CD14-positive monocyte (primary cell): ENCODE measurements around the gene MYORG. TPM values are rescaled to one million over a fixed set of nuclear protein-coding genes. Genes with fewer than 3 reads are reported as not detected.

Experiments
- DNase-seq, 3 donors: peaks; one replicate each; pipeline ENCODE4 v3.0.0-alpha.2; 2011 to 2022
- H2AFZ ChIP-seq: 2 replicates; pipeline ENCODE4 v1.6.0; 2012; ENCODE audit warnings: mild to moderate bottlenecking, low read depth, low read length, inconsistent platforms; ENCODE audit not compliant: insufficient read depth, poor library complexity, severe bottlenecking
- H3K27ac ChIP-seq, 2 donors: 1 replicate in 1 of 2; 2 replicates in 1 of 2; pipeline ENCODE4 v1.5.1; 2012 to 2013; ENCODE audit warnings: low read length in 2 of 2, control low read depth in 1 of 2, inconsistent platforms in 1 of 2, low read depth in 1 of 2, mild to moderate bottlenecking in 1 of 2
- H3K27me3 ChIP-seq, 2 donors: one replicate each; pipeline versions ENCODE4 v1.6.0 to v1.6.1; 2011 to 2013; ENCODE audit warnings: low read length in 2 of 2; ENCODE audit not compliant: control insufficient read depth in 2 of 2, insufficient read depth in 2 of 2
- H3K36me3 ChIP-seq, 2 donors: replicated peaks in 1 of 2; 1 replicate in 1 of 2; 2 replicates in 1 of 2; pipeline versions ENCODE4 v1.5.1 to v1.6.1; 2012 to 2013; ENCODE audit warnings: low read length in 2 of 2, control low read depth in 1 of 2, inconsistent platforms in 1 of 2, mild to moderate bottlenecking in 1 of 2; ENCODE audit not compliant: insufficient read depth in 2 of 2, control insufficient read depth in 1 of 2
- H3K4me1 ChIP-seq, 2 donors: 1 replicate in 1 of 2; 2 replicates in 1 of 2; pipeline versions ENCODE4 v1.5.1 to v1.6.1; 2012 to 2013; ENCODE audit warnings: low read length in 2 of 2, control low read depth in 1 of 2, inconsistent platforms in 1 of 2, mild to moderate bottlenecking in 1 of 2, moderate library complexity in 1 of 2; ENCODE audit not compliant: insufficient read depth in 2 of 2, control insufficient read depth in 1 of 2
- H3K4me2 ChIP-seq: replicated peaks from 2 replicates; pipeline ENCODE3; 2012; ENCODE audit warnings: low read length, moderate library complexity, mild to moderate bottlenecking; ENCODE audit not compliant: poor library complexity, severe bottlenecking; ENCODE audit errors: extremely low read depth
- H3K4me3 ChIP-seq, 3 experiments: fragments of 200-600 bp in 1 of 3; sonication (generic) in 1 of 3; replicated peaks in 1 of 3; 1 replicate in 2 of 3; 2 replicates in 1 of 3; pipeline ENCODE4 v1.5.1; 2011 to 2013; ENCODE audit warnings: low read length in 3 of 3, mild to moderate bottlenecking in 3 of 3, control low read depth in 2 of 3, low read depth in 2 of 3, inconsistent platforms in 1 of 3, moderate library complexity in 1 of 3
- H3K79me2 ChIP-seq: 2 replicates; pipeline ENCODE4 v1.6.0; 2012; ENCODE audit warnings: mild to moderate bottlenecking, control low read depth, inconsistent platforms, low read length, moderate library complexity; ENCODE audit not compliant: insufficient read depth
- H3K9ac ChIP-seq: 2 replicates; pipeline ENCODE4 v1.6.0; 2017; ENCODE audit warnings: low read length, mild to moderate bottlenecking; ENCODE audit not compliant: insufficient read depth, poor library complexity, severe bottlenecking
- H3K9me3 ChIP-seq, 2 donors: replicated peaks in 1 of 2; 1 replicate in 1 of 2; 2 replicates in 1 of 2; pipeline versions ENCODE4 v1.5.1 to v1.6.1; 2012 to 2013; ENCODE audit warnings: low read length in 2 of 2, control low read depth in 1 of 2; ENCODE audit not compliant: control insufficient read depth in 1 of 2, insufficient read depth in 1 of 2
- H4K20me1 ChIP-seq: 2 replicates; pipeline ENCODE4 v1.6.0; 2012; ENCODE audit warnings: mild to moderate bottlenecking, low read length, control low read depth, moderate library complexity; ENCODE audit not compliant: insufficient read depth
- H3K27ac Mint-ChIP-seq, 7 donors: one replicate each; pipeline ENCODE4 v1.8.0; 2020; ENCODE audit warnings: mild to moderate bottlenecking in 7 of 7, mixed read lengths in 7 of 7, moderate library complexity in 6 of 7, inconsistent platforms in 2 of 7
- H3K27me3 Mint-ChIP-seq, 3 donors: one replicate each; pipeline ENCODE4 v1.8.0; 2021 to 2022; ENCODE audit warnings: low read depth in 3 of 3, mild to moderate bottlenecking in 3 of 3, mixed read lengths in 3 of 3, moderate library complexity in 3 of 3, inconsistent platforms in 1 of 3
- H3K36me3 Mint-ChIP-seq, 2 donors: one replicate each; pipeline ENCODE4 v1.8.0; 2020; ENCODE audit warnings: mixed read lengths in 2 of 2, inconsistent platforms in 1 of 2, mild to moderate bottlenecking in 1 of 2
- H3K4me1 Mint-ChIP-seq: one replicate; pipeline ENCODE4 v1.8.0; 2020; ENCODE audit warnings: mild to moderate bottlenecking, mixed read lengths
- H3K4me3 Mint-ChIP-seq, 2 donors: one replicate each; pipeline ENCODE4 v1.8.0; 2020; ENCODE audit warnings: mild to moderate bottlenecking in 2 of 2, mixed read lengths in 2 of 2, moderate library complexity in 1 of 2
- H3K9me3 Mint-ChIP-seq, 7 donors: one replicate each; pipeline ENCODE4 v1.8.0; 2020 to 2022; ENCODE audit warnings: mixed read lengths in 7 of 7, mild to moderate bottlenecking in 6 of 7, moderate library complexity in 6 of 7, inconsistent platforms in 2 of 7
- CTCF ChIP-seq: fragments of 200-600 bp; IDR thresholded peaks from one replicate; pipeline ENCODE4 v1.8.0; 2022; ENCODE audit warnings: antibody characterized with exemption, mild to moderate bottlenecking
- WGBS: methylation state at CpG from one replicate; pipeline ENCODE4 v1.1.5; 2013; ENCODE audit warnings: missing lambda C conversion rate; ENCODE audit not compliant: insufficient coverage; 5-methylcytosine and 5-hydroxymethylcytosine counted together
- intact Hi-C, 2 donors: fragments of 100-400 bp; cut with micrococcal nuclease; formaldehyde crosslinking; loops; one replicate each; pipeline versions ENCODE4 v1.15.0 to v1.15.1; 2023
- polyA plus RNA-seq, 3 donors: library from polyadenylated mRNA; depleted of rRNA in 1 of 3; unstranded in 2 of 3; stranded (reverse) in 1 of 3; fragments of 300-500 nt in 2 of 3; fragments of >200 nt in 1 of 3; fragmentation: Illumina TruSeq in 2 of 3; gene quantifications; 1 replicate in 2 of 3; 2 replicates in 1 of 3; pipeline ENCODE4 v1.2.3, GENCODE V29; 2012 to 2021

Gene MYORG
- polyA plus RNA-seq, 3 donors = 0.01 to 0.05 TPM; not detected in 1

GRCh38 chr9:34373749-34374148 is 2.9 kb downstream of the MYORG start:
- H3K27ac Mint-ChIP-seq = no peak overlapping the region
- peaks cover 0 to 7% of the 10 kb centered on the region in 2 donors for H3K27me3 ChIP-seq
- H4K20me1 ChIP-seq = no peaks in the 10 kb centered on the region
- no peak overlapping the region for H2AFZ ChIP-seq
- peaks cover 15 to 22% of the 10 kb centered on the region in 2 donors for H3K9me3 ChIP-seq
- H3K36me3 Mint-ChIP-seq = peaks cover 0 to 6% of the 10 kb centered on the region in 2 donors
- peaks cover 14 to 19% of the 10 kb centered on the region in 2 donors for H3K4me1 ChIP-seq
- intact Hi-C loops = no loop called here
- peak overlapping the region in 1 of 2 donors; percentile 8 for H3K4me3 Mint-ChIP-seq
- H3K4me2 ChIP-seq = no peak overlapping the region
- peaks cover 7 to 22% (median 18%) of the 10 kb centered on the region in 7 donors for H3K9me3 Mint-ChIP-seq
- no peak overlapping the region for H3K9ac ChIP-seq
- H3K4me1 Mint-ChIP-seq = peaks cover 15% of the 10 kb centered on the region
- no peak for DNase-seq
- H3K4me3 ChIP-seq = no peak overlapping the region
- H3K36me3 ChIP-seq = no peaks in the 10 kb centered on the region
- peaks cover 12 to 28% (median 17%) of the 10 kb centered on the region in 3 donors for H3K27me3 Mint-ChIP-seq
- H3K27ac ChIP-seq = no peak overlapping the region
- no peaks in the 10 kb centered on the region for H3K79me2 ChIP-seq
- TF ChIP-seq CTCF = no peak
- 69% methylated on average over 2 of the region's 2 CpGs for WGBS

- Histone ChIP-seq H3K27ac (no peak overlapping the region), H4K20me1 (no peaks in the 10 kb centered on the region), H3K4me3 (no peak overlapping the region), H3K4me1 (peaks cover 14 to 19% of the 10 kb centered on the region in 2 donors), H3K4me2 (no peak overlapping the region), H2AFZ (no peak overlapping the region), H3K9ac (no peak overlapping the region), H3K27me3 (peaks cover 0 to 7% of the 10 kb centered on the region in 2 donors), H3K79me2 (no peaks in the 10 kb centered on the region), H3K9me3 (peaks cover 15 to 22% of the 10 kb centered on the region in 2 donors), H3K36me3 (no peaks in the 10 kb centered on the region)
- H3K27me3 Mint-ChIP-seq = peaks cover 12 to 21% (median 17%) of the 10 kb centered on the region in 3 donors
- H3K27ac Mint-ChIP-seq = peak overlapping the region in 1 of 7 donors; percentile 27
- TF ChIP-seq CTCF = no peak
- DNase-seq = no peak
- peaks cover 7 to 25% (median 18%) of the 10 kb centered on the region in 7 donors for H3K9me3 Mint-ChIP-seq
- intact Hi-C loops = no loop called here
- peaks cover 15% of the 10 kb centered on the region for H3K4me1 Mint-ChIP-seq
- peak overlapping the region in 1 of 2 donors; percentile 31 for H3K4me3 Mint-ChIP-seq
- WGBS = 99% methylated on average over 38 of the region's 41 CpGs
- H3K36me3 Mint-ChIP-seq = peaks cover 0 to 7% of the 10 kb centered on the region in 2 donors
Measured at GRCh38 chr9:34372467-34373011, 4.2 kb downstream of the MYORG start.
